ENCODE data around the gene ZNF451.
"Not testable (repeated sequence)": the region's sequence is repeated elsewhere in the genome, so short reads cannot be mapped to it uniquely, and the experiment has no call there.

The ZNF451 gene, protein sequence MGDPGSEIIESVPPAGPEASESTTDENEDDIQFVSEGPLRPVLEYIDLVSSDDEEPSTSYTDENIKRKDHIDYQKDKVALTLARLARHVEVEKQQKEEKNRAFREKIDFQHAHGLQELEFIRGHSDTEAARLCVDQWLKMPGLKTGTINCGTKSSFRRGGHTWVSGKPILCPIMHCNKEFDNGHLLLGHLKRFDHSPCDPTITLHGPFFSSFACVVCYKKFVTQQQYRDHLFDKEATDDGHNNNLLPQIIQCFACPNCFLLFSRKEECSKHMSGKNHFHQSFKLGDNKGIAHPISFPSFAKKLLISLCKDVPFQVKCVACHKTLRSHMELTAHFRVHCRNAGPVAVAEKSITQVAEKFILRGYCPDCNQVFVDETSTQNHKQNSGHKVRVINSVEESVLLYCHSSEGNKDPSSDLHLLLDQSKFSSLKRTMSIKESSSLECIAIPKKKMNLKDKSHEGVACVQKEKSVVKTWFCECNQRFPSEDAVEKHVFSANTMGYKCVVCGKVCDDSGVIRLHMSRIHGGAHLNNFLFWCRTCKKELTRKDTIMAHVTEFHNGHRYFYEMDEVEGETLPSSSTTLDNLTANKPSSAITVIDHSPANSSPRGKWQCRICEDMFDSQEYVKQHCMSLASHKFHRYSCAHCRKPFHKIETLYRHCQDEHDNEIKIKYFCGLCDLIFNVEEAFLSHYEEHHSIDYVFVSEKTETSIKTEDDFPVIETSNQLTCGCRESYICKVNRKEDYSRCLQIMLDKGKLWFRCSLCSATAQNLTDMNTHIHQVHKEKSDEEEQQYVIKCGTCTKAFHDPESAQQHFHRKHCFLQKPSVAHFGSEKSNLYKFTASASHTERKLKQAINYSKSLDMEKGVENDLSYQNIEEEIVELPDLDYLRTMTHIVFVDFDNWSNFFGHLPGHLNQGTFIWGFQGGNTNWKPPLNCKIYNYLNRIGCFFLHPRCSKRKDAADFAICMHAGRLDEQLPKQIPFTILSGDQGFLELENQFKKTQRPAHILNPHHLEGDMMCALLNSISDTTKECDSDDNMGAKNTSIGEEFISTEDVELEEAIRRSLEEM

GRCh38 chr6:57089687-57090457 lies at the start of gene ZNF451:
Gene ZNF451, plus strand, starts transcription at chr6:57090188. Its CDS starts 66 bp downstream, at chr6:57090254.
- DNase-seq: peak; percentile 98

- not testable (repeated sequence) for DNase-seq
These were observed 45.9 kb upstream of the ZNF451 start for GRCh38 chr6:57044061-57044460.

DNA sequence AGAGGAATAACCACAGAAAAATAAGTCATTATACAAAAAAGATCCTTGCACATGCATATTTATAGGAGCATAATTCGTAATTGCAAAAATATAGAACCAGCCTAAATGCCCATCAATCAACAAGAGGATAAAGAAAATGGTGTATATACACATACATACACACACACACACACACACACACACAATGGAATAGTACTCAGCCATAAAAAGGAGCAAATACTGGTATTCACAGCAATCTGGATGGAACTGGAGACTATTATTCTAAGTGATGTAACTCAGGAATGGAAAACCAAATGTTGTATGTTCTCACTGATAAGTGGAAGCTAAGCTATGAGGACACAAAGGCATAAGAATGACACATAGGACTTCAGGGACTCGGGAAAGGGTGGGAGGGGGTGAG lies 45.4 kb upstream of the ZNF451 start:
- no peak for DNase-seq

DNA sequence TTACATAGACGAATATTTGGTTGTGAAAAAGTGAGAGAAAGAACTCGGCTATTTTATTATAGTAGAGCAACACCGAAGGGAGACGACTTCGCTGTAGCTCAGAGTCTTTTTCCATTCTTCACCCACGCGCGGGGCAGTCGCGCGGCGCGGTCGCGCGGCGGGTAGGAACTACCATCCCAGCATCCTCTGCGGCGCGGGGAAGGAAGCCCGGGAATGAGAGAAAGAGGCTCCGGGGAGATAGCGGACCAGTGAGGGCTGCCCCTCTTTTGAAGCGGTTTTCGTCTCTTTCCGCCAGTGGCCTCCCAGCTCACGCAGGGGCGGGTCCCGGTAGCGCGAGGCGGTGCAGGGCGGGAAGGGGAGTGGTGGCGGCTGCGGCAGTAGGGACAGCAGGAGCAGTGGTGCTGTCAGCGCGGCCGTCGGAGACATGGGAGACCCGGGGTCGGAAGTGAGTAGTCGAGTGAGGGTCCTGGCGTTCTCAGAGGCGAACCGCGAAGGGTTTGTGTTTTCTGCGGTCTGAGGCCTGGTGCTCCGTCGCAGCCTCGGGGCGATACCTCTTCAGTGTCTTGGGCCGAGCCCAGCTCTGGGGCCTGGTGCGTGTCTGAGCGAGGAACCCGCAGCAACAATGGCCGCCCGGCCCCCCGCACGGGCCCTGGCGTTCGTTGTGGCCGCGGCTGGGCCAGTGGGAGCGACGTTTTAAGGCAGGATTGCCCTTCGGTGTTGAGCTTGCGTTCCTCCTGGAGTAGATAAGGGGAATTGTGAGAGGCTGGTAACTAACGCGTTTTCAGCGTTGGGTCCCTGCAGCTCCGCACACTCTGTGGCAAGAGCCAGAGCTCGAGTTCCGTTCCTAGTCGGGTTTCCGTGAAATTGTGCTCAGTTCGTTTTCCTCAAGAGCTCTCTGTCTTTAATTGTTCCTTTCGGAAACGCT lies 43.4 kb upstream of the ZNF451 start, which contains the start of gene KIAA1586:
KIAA1586 (plus strand) TSS at position 362 of the 925 bp plus-strand sequence; CDS start at position 425, 63 bp downstream.
- peak; percentile 86 for DNase-seq

- DNase-seq: not testable (repeated sequence)
These were observed 42.8 kb upstream of the ZNF451 start for GRCh38 chr6:57047257-57047585.

DNA sequence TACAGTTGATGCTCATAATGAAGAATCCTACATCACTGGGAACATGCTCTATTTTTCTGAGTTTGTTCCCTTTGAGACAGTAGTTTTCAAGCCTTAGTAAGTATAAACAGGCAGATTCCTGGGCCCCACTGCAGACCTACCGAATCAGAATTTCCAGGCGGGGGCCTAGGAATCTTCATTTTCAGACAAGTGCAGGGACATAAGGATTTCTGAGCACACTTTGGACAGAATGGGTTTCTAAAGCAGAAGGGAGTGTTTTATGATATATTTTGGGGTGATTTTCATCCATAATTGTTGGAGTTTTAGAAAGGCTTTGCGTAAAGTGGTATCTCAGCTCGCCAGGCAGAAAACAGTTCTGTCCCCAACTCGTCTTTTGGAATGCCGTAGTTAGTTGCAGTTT lies 42.1 kb upstream of the ZNF451 start:
- DNase-seq: not testable (repeated sequence)

GRCh38 chr6:57048577-57048976 lies 41.4 kb upstream of the ZNF451 start:
- DNase-seq: no peak

- DNase-seq: no peak
These were observed 26.1 kb upstream of the ZNF451 start for GRCh38 chr6:57063847-57064246.

DNA sequence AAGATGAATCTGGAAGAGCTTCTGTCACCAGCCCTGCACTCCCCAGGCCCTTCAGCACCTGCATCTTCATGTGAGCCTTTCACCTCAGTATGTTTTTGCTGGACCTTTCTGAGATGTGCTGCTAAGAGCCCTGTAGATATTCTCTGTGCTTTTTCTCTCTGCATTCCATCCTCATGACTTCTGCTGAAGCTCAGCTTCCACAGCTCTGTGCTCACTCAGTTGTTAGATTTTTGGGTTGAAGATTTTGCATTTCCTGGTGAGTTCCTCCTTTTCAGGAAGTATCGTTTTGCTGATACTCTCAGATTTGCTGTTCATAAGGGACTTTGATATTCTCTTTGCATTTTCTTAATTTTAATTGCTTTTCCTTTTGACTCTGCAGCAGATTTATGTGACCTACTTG lies 25.2 kb upstream of the ZNF451 start:
- DNase-seq: no peak

GRCh38 chr6:57068061-57068460 lies 21.9 kb upstream of the ZNF451 start:
- DNase-seq: no peak

- no peak for DNase-seq
These were observed 20.8 kb upstream of the ZNF451 start for GRCh38 chr6:57069228-57069627.

DNA sequence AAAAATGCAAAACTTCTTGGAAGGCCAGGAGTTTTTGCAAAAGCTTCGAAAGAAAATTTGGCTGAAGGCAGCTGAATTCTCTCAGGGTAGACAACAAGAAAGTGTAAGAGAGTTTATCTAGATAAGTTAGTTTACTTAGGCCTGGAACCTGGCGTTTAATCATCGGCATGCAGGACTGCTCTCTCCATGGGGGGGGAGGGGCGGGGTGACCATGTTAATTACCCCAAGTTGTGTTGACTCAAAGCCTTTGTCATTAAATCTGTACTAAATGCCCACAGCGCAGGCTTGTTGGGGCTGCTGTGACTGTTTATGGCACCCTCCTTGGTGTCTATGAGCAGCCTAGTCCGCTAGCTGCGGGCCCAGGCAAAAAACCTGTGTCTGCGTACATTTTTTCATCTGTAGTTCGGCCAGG lies 20.1 kb upstream of the ZNF451 start:
- no peak for DNase-seq

DNA sequence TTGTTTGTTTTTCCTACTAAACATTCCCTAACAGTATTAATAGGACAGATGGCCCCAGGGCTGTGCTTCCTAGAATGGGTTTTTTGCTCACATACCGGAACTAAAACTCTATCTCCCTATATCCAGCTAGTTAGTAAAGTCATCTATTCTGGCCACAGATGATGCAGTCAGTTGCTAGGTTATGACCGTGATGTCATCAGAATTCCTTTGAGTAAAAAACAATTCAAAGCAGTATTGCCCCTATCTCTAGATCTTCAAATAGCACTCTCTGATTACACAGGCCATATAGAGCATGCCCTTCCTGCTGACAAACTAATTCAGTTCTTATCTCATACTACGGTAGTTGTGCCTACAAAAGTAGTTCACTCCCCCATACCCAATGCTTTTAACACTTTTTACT lies 17.9 kb upstream of the ZNF451 start:
- DNase-seq: no peak

- DNase-seq: no peak
These were observed 15.6 kb upstream of the ZNF451 start for GRCh38 chr6:57074383-57074782.

- no peak for DNase-seq
These were observed 14.9 kb upstream of the ZNF451 start for GRCh38 chr6:57075092-57075491.

GRCh38 chr6:57078531-57079207 lies 11.3 kb upstream of the ZNF451 start:
- DNase-seq: no peak

DNA sequence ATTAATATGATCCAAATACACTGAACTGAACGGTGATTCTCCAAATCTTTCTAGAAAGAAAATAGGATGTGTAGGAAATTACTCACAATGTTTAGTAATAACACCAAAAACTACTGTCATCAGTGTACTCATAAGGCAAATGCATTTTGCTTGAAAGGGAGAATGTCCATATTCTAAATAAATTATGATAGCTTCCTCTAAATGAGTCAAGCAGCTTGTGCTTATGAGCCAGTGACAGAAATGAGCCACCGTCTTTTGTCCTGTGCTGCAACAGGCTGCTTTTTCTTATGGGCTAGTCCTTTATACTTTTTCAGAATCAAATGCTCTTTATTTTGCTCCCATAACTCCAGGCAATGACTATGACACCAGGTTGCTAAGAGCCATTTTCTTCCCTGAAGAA lies 4.5 kb upstream of the ZNF451 start:
- no peak for DNase-seq

DNA sequence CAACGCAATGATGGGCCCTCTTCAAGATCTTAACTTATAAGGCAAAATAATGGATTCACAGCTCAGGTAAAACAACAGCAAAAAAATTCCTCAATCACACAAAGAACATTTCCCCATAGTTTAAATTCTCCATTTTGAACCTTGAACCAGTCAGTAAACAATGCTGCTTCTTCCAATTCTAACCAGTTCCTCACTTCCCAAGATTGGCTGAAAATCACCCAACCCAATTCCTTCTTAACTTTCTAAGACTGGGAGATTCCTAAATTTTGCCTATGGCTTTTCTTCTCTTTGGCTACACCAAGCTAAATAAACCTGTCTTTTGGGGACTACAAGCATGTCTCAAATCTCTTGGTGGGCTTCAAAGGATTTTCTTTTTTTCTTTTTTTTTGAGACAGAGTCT lies 3.1 kb upstream of the ZNF451 start:
- DNase-seq: no peak

DNA sequence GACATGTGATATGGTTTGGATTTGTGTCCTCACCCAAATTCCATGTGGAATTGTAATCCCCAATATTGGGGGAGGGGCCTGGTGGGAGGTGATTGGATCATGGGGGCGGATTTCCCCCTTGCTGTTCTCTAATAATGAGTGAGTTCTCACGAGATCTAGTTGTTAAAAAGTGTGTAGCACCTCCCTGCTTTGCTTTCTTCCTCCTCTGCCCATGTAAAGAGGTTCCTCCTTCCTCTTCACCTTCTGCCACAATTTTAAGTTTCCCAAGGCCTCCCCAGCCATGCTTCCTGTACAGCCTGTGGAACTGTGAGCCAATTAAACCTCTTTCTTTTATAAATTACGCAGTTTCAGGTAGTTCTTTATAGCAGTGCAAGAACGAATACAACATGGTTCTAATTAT lies 2.1 kb upstream of the ZNF451 start:
- DNase-seq: no peak

GRCh38 chr6:57089265-57089664 lies 723 bp upstream of the ZNF451 start:
- DNase-seq: no peak

GRCh38 chr6:57090458-57091067 lies 575 bp downstream of the ZNF451 start:
- not testable (repeated sequence) for DNase-seq

Data from stimulated activated CD4-positive, alpha-beta T cell treated with anti-CD3 and anti-CD28 coated beads, Interleukin-4, amount 100 ng/mL, for 24 hours (primary cell).